WTC11 (cell line): Measurements from ENCODE around the gene NEDD8. TPM values are rescaled to one million over a fixed set of nuclear protein-coding genes. Genes with fewer than 3 reads are reported as not detected.

Experiments
- ATAC-seq: fragments of 200-7000 bp; cut with Tn5 transposase; 2 replicates; pipeline ENCODE4 v1.10.0; 2021; ENCODE audit warnings: mild to moderate bottlenecking, moderate library complexity
- CTCF ChIA-PET: fragments of 300-600 bp; sonication (Branson Sonifier 250); formaldehyde crosslinking; loops from one replicate; lab custom pipeline; 2021; ENCODE audit warnings: antibody characterized with exemption; lab: Charles Lee
- POLR2A ChIA-PET: fragments of 350-600 bp; sonication (Branson Sonifier 250); formaldehyde crosslinking; loops from one replicate; lab custom pipeline; 2021; ENCODE audit warnings: antibody characterized with exemption; lab: Charles Lee
- DNase-seq: peaks from one replicate; pipeline ENCODE4 v3.0.0; 2021; ENCODE audit warnings: low spot score
- H3K27ac Mint-ChIP-seq: 2 replicates; pipeline ENCODE4 v1.8.0; 2021; ENCODE audit warnings: mixed read lengths
- H3K27me3 Mint-ChIP-seq: 2 replicates; pipeline ENCODE4 v1.8.0; 2021; ENCODE audit warnings: low read depth, mild to moderate bottlenecking, moderate library complexity, mixed read lengths
- H3K36me3 Mint-ChIP-seq: 2 replicates; pipeline ENCODE4 v1.8.0; 2021; ENCODE audit warnings: mixed read lengths
- H3K4me1 Mint-ChIP-seq: 2 replicates; pipeline ENCODE4 v1.8.0; 2022; ENCODE audit warnings: mixed read lengths
- H3K4me3 Mint-ChIP-seq: 2 replicates; pipeline ENCODE4 v1.8.0; 2021; ENCODE audit warnings: mild to moderate bottlenecking, moderate library complexity, mixed read lengths
- H3K9me3 Mint-ChIP-seq: 2 replicates; pipeline ENCODE4 v1.8.0; 2021; ENCODE audit warnings: mixed read lengths
- ARID4B ChIP-seq: sonication (generic); formaldehyde crosslinking; IDR thresholded peaks from 2 replicates; pipeline ENCODE4 v1.8.0; 2023; ENCODE audit warnings: missing genetic modification reagents, mild to moderate bottlenecking, borderline replicate concordance
- JAZF1 ChIP-seq: fragments of 250-450 bp; sonication (Bioruptor Pico); IDR thresholded peaks from 2 replicates; pipeline ENCODE4 v1.9.0; 2021; ENCODE audit warnings: moderate library complexity, mild to moderate bottlenecking, inconsistent platforms
- NFYB ChIP-seq: sonication (generic); formaldehyde crosslinking; conservative IDR thresholded peaks from 2 replicates; pipeline ENCODE4 v1.8.0; 2022; ENCODE audit warnings: low read depth, missing genetic modification reagents
- PREB ChIP-seq: sonication (generic); formaldehyde crosslinking; IDR thresholded peaks from 2 replicates; pipeline ENCODE4 v1.8.1; 2022; ENCODE audit warnings: mild to moderate bottlenecking, missing genetic modification reagents, moderate library complexity, borderline replicate concordance
- TCF7 ChIP-seq: sonication (generic); formaldehyde crosslinking; IDR thresholded peaks from 2 replicates; pipeline ENCODE4 v1.8.0; 2022; ENCODE audit warnings: mild to moderate bottlenecking, low read depth, missing genetic modification reagents, moderate library complexity
- ZBTB21 ChIP-seq: sonication (generic); formaldehyde crosslinking; IDR thresholded peaks from 2 replicates; pipeline ENCODE4 v1.8.1; 2023; ENCODE audit warnings: mild to moderate bottlenecking, missing genetic modification reagents, borderline replicate concordance
- ZNF671 ChIP-seq: fragments of 250-450 bp; sonication (Bioruptor Pico); IDR thresholded peaks from 2 replicates; pipeline ENCODE4 v1.8.0; 2021; ENCODE audit warnings: mild to moderate bottlenecking
- total RNA-seq: library from RNA; stranded (reverse); gene quantifications from 3 replicates; pipeline ENCODE4 v1.2.3, GENCODE V29; 2021
- TF ChIP-seq, protein P1 (sequence below): sonication (generic); formaldehyde crosslinking; IDR thresholded peaks from 2 replicates; pipeline ENCODE4 v1.8.1; 2023; ENCODE audit warnings: mild to moderate bottlenecking, missing genetic modification reagents, moderate library complexity
- TF ChIP-seq, protein P2 (sequence below): fragments of 250-450 bp; sonication (Bioruptor Pico); IDR thresholded peaks from 2 replicates; pipeline ENCODE4 v1.9.0; 2021; ENCODE audit warnings: mild to moderate bottlenecking
- TF ChIP-seq, protein P3 (sequence below): fragments of 250-450 bp; sonication (Bioruptor Pico); IDR thresholded peaks from 2 replicates; pipeline ENCODE4 v1.9.0; 2021; ENCODE audit warnings: moderate library complexity, mild to moderate bottlenecking, inconsistent platforms, borderline replicate concordance
- TF ChIP-seq, protein P4 (sequence below): fragments of 250-450 bp; sonication (Bioruptor Pico); IDR thresholded peaks from 2 replicates; pipeline ENCODE4 v1.9.0; 2021; ENCODE audit warnings: mild to moderate bottlenecking
- TF ChIP-seq, protein P5 (sequence below): sonication (generic); formaldehyde crosslinking; conservative IDR thresholded peaks from 2 replicates; pipeline ENCODE4 v1.8.1; 2023; ENCODE audit warnings: mild to moderate bottlenecking, low read depth, missing genetic modification reagents, moderate library complexity
- TF ChIP-seq, protein P6 (sequence below): sonication (generic); formaldehyde crosslinking; IDR thresholded peaks from 2 replicates; pipeline ENCODE4 v1.8.1; 2023; ENCODE audit warnings: mild to moderate bottlenecking, moderate library complexity, missing genetic modification reagents

NEDD8 gene
- total RNA-seq, 1 experiment from 2014 or later, result 233 TPM

DNA sequence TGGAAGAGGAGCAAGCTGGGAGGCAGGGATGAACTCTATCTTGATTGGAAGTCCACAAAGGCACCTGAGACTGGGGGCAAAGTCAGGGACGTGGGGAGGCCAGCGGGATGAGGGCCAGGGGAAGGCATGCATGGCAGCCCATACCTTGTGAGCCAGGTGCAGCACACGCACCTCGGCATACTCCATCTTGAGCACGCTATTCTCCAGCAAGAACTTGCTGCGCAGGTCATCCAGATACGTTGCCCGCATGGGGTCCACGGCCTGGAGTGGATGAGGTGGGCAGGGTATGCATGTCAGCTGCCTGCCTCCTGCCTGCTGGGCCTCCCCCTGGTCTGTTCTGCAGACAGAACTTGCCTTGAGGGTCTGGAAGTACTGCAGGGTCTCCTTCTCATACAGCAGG lies 35.3 kb upstream of the NEDD8 start (continued):
- TF ChIP-seq, protein P1, sequence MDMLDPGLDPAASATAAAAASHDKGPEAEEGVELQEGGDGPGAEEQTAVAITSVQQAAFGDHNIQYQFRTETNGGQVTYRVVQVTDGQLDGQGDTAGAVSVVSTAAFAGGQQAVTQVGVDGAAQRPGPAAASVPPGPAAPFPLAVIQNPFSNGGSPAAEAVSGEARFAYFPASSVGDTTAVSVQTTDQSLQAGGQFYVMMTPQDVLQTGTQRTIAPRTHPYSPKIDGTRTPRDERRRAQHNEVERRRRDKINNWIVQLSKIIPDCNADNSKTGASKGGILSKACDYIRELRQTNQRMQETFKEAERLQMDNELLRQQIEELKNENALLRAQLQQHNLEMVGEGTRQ (CRISPR knock-in tag), result no peak

- Mint-ChIP-seq H3K36me3 (peaks cover 4% of the 10 kb centered on the region; the same call in 1 of the 2 replicates), H3K27ac (no peak overlapping the region), H3K27me3 (no peaks in the 10 kb centered on the region), H3K4me1 (no peaks in the 10 kb centered on the region; the same call in 1 of the 2 replicates), H3K9me3 (no peaks in the 10 kb centered on the region), H3K4me3 (no peak overlapping the region)
- POLR2A ChIA-PET, result no interaction called here
- ATAC-seq (no peak), DNase-seq (no peak)
- CTCF ChIA-PET, result interaction anchor here (2.2 kb wide), 1 partner anchor 24 kb away, joined by 12 read pairs; the partner anchor contains the start of gene TINF2
- TF ChIP-seq JAZF1 (CRISPR knock-in tag) (no peak), ZNF671 (no peak), NFYB (no peak), PREB (CRISPR knock-in tag) (no peak), ZBTB21 (no peak), TCF7 (CRISPR knock-in tag) (no peak), ARID4B (CRISPR knock-in tag) (no peak)
- TF ChIP-seq, protein P2, sequence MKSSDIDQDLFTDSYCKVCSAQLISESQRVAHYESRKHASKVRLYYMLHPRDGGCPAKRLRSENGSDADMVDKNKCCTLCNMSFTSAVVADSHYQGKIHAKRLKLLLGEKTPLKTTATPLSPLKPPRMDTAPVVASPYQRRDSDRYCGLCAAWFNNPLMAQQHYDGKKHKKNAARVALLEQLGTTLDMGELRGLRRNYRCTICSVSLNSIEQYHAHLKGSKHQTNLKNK (CRISPR knock-in tag), result no peak
- TF ChIP-seq, protein P3, sequence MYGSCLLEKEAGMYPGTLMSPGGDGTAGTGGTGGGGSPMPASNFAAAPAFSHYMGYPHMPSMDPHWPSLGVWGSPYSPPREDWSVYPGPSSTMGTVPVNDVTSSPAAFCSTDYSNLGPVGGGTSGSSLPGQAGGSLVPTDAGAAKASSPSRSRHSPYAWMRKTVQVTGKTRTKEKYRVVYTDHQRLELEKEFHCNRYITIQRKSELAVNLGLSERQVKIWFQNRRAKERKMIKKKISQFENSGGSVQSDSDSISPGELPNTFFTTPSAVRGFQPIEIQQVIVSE (CRISPR knock-in tag), result no peak
- TF ChIP-seq, protein P4, sequence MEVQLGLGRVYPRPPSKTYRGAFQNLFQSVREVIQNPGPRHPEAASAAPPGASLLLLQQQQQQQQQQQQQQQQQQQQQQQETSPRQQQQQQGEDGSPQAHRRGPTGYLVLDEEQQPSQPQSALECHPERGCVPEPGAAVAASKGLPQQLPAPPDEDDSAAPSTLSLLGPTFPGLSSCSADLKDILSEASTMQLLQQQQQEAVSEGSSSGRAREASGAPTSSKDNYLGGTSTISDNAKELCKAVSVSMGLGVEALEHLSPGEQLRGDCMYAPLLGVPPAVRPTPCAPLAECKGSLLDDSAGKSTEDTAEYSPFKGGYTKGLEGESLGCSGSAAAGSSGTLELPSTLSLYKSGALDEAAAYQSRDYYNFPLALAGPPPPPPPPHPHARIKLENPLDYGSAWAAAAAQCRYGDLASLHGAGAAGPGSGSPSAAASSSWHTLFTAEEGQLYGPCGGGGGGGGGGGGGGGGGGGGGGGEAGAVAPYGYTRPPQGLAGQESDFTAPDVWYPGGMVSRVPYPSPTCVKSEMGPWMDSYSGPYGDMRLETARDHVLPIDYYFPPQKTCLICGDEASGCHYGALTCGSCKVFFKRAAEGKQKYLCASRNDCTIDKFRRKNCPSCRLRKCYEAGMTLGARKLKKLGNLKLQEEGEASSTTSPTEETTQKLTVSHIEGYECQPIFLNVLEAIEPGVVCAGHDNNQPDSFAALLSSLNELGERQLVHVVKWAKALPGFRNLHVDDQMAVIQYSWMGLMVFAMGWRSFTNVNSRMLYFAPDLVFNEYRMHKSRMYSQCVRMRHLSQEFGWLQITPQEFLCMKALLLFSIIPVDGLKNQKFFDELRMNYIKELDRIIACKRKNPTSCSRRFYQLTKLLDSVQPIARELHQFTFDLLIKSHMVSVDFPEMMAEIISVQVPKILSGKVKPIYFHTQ (CRISPR knock-in tag), result no peak
- TF ChIP-seq, protein P5, sequence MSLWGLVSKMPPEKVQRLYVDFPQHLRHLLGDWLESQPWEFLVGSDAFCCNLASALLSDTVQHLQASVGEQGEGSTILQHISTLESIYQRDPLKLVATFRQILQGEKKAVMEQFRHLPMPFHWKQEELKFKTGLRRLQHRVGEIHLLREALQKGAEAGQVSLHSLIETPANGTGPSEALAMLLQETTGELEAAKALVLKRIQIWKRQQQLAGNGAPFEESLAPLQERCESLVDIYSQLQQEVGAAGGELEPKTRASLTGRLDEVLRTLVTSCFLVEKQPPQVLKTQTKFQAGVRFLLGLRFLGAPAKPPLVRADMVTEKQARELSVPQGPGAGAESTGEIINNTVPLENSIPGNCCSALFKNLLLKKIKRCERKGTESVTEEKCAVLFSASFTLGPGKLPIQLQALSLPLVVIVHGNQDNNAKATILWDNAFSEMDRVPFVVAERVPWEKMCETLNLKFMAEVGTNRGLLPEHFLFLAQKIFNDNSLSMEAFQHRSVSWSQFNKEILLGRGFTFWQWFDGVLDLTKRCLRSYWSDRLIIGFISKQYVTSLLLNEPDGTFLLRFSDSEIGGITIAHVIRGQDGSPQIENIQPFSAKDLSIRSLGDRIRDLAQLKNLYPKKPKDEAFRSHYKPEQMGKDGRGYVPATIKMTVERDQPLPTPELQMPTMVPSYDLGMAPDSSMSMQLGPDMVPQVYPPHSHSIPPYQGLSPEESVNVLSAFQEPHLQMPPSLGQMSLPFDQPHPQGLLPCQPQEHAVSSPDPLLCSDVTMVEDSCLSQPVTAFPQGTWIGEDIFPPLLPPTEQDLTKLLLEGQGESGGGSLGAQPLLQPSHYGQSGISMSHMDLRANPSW (CRISPR knock-in tag), result no peak
- TF ChIP-seq, protein P6, sequence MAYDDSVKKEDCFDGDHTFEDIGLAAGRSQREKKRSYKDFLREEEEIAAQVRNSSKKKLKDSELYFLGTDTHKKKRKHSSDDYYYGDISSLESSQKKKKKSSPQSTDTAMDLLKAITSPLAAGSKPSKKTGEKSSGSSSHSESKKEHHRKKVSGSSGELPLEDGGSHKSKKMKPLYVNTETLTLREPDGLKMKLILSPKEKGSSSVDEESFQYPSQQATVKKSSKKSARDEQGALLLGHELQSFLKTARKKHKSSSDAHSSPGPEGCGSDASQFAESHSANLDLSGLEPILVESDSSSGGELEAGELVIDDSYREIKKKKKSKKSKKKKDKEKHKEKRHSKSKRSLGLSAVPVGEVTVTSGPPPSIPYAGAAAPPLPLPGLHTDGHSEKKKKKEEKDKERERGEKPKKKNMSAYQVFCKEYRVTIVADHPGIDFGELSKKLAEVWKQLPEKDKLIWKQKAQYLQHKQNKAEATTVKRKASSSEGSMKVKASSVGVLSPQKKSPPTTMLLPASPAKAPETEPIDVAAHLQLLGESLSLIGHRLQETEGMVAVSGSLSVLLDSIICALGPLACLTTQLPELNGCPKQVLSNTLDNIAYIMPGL (CRISPR knock-in tag), result no peak
- TF ChIP-seq, all 79 proteins: peak for 0
These were observed 34.4 kb upstream of the NEDD8 start for GRCh38 chr14:24266344-24267244.
